Neuron (in vitro differentiated cells): ENCODE measurements around the gene ZFP36L1.

Source experiments
- H2AFZ ChIP-seq: one replicate; pipeline ENCODE4 v1.6.1; 2013; ENCODE audit warnings: low read depth, mild to moderate bottlenecking, inconsistent platforms, low read length, moderate library complexity
- H3K27me3 ChIP-seq: one replicate; pipeline ENCODE4 v1.6.1; 2013; ENCODE audit warnings: low read length; ENCODE audit not compliant: insufficient read depth
- H3K36me3 ChIP-seq: one replicate; pipeline ENCODE4 v1.6.1; 2013; ENCODE audit warnings: low read length; ENCODE audit not compliant: insufficient read depth
- H3K4me1 ChIP-seq: one replicate; pipeline ENCODE4 v1.6.1; 2013; ENCODE audit warnings: low read length; ENCODE audit not compliant: insufficient read depth
- H3K4me3 ChIP-seq: 2 replicates; pipeline ENCODE4 v1.5.1; 2013; ENCODE audit warnings: mild to moderate bottlenecking, low read length, moderate library complexity
- H3K9me3 ChIP-seq: one replicate; pipeline ENCODE4 v1.6.1; 2013; ENCODE audit warnings: low read length

ZFP36L1 gene

GRCh38 chr14:68781161-68782021 lies 11.5 kb downstream of the ZFP36L1 start:
- Histone ChIP-seq H3K36me3 (no peaks in the 10 kb centered on the region), H3K9me3 (no peaks in the 10 kb centered on the region), H3K4me3 (no peak overlapping the region), H3K27me3 (no peaks in the 10 kb centered on the region), H2AFZ (no peak overlapping the region), H3K4me1 (peaks cover 18% of the 10 kb centered on the region)

GRCh38 chr14:68780358-68781160 lies 12.3 kb downstream of the ZFP36L1 start:
- H2AFZ ChIP-seq, result no peak overlapping the region
- H3K9me3 ChIP-seq, result peaks cover under 1% of the 10 kb centered on the region
- no peak overlapping the region for H3K4me3 ChIP-seq
- no peaks in the 10 kb centered on the region for H3K36me3 ChIP-seq
- H3K27me3 ChIP-seq, result no peaks in the 10 kb centered on the region
- peaks cover 18% of the 10 kb centered on the region for H3K4me1 ChIP-seq

GRCh38 chr14:68779761-68780323 lies 13.0 kb downstream of the ZFP36L1 start:
- Histone ChIP-seq H2AFZ (no peak overlapping the region), H3K9me3 (peaks cover 4% of the 10 kb centered on the region)

GRCh38 chr14:68777644-68778043 lies 15.2 kb downstream of the ZFP36L1 start:
- H3K36me3 ChIP-seq, result no peaks in the 10 kb centered on the region
- H3K9me3 ChIP-seq, result peaks cover 4% of the 10 kb centered on the region

More at GRCh38 chr14:68779761-68780323, 13.0 kb downstream of the ZFP36L1 start:
- no peak overlapping the region for H3K4me3 ChIP-seq
- H3K27me3 ChIP-seq, result no peaks in the 10 kb centered on the region
- H3K4me1 ChIP-seq, result peaks cover 18% of the 10 kb centered on the region
- no peaks in the 10 kb centered on the region for H3K36me3 ChIP-seq

GRCh38 chr14:68775614-68776126 lies 17.2 kb downstream of the ZFP36L1 start:
- no peaks in the 10 kb centered on the region for H3K36me3 ChIP-seq

More at GRCh38 chr14:68777644-68778043, 15.2 kb downstream of the ZFP36L1 start:
- no peak overlapping the region for H2AFZ ChIP-seq
- no peak overlapping the region for H3K4me3 ChIP-seq
- H3K4me1 ChIP-seq, result peaks cover 18% of the 10 kb centered on the region
- H3K27me3 ChIP-seq, result no peaks in the 10 kb centered on the region

GRCh38 chr14:68774771-68775613 lies 17.9 kb downstream of the ZFP36L1 start:
- Histone ChIP-seq H3K27me3 (no peaks in the 10 kb centered on the region), H3K36me3 (no peaks in the 10 kb centered on the region), H3K9me3 (peaks cover 4% of the 10 kb centered on the region), H3K4me1 (peaks cover 4% of the 10 kb centered on the region), H3K4me3 (no peak overlapping the region), H2AFZ (no peak overlapping the region)

More at GRCh38 chr14:68775614-68776126, 17.2 kb downstream of the ZFP36L1 start:
- no peak overlapping the region for H3K4me3 ChIP-seq
- peaks cover 9% of the 10 kb centered on the region for H3K4me1 ChIP-seq
- H2AFZ ChIP-seq, result no peak overlapping the region
- H3K9me3 ChIP-seq, result peaks cover 4% of the 10 kb centered on the region
- H3K27me3 ChIP-seq, result no peaks in the 10 kb centered on the region

GRCh38 chr14:68772761-68773381 lies 20.0 kb downstream of the ZFP36L1 start:
- H3K36me3 ChIP-seq, result no peaks in the 10 kb centered on the region
- H3K27me3 ChIP-seq, result no peaks in the 10 kb centered on the region
- H2AFZ ChIP-seq, result no peak overlapping the region
- H3K9me3 ChIP-seq, result peaks cover 4% of the 10 kb centered on the region
- H3K4me3 ChIP-seq, result no peak overlapping the region
- H3K4me1 ChIP-seq, result no peaks in the 10 kb centered on the region

GRCh38 chr14:68771631-68772030 lies 21.2 kb downstream of the ZFP36L1 start:
- Histone ChIP-seq H3K27me3 (no peaks in the 10 kb centered on the region), H3K4me3 (no peak overlapping the region), H2AFZ (no peak overlapping the region), H3K9me3 (peaks cover 4% of the 10 kb centered on the region), H3K36me3 (no peaks in the 10 kb centered on the region), H3K4me1 (no peaks in the 10 kb centered on the region)

- Histone ChIP-seq H3K4me3 (no peak overlapping the region), H3K9me3 (peaks cover 4% of the 10 kb centered on the region), H3K27me3 (no peaks in the 10 kb centered on the region), H3K4me1 (no peaks in the 10 kb centered on the region), H2AFZ (no peak overlapping the region), H3K36me3 (no peaks in the 10 kb centered on the region)
These were observed 22.1 kb downstream of the ZFP36L1 start for GRCh38 chr14:68770553-68771286.

- no peaks in the 10 kb centered on the region for H3K4me1 ChIP-seq
- no peaks in the 10 kb centered on the region for H3K36me3 ChIP-seq
- no peaks in the 10 kb centered on the region for H3K9me3 ChIP-seq
- H3K27me3 ChIP-seq, result no peaks in the 10 kb centered on the region
- no peak overlapping the region for H2AFZ ChIP-seq
- H3K4me3 ChIP-seq, result no peak overlapping the region
These were observed 22.8 kb downstream of the ZFP36L1 start for GRCh38 chr14:68770051-68770450.

GRCh38 chr14:68768316-68768715 lies 24.6 kb downstream of the ZFP36L1 start:
- H3K4me3 ChIP-seq, result no peak overlapping the region
- H3K27me3 ChIP-seq, result no peaks in the 10 kb centered on the region
- H3K4me1 ChIP-seq, result no peaks in the 10 kb centered on the region
- no peak overlapping the region for H2AFZ ChIP-seq
- no peaks in the 10 kb centered on the region for H3K9me3 ChIP-seq
- no peaks in the 10 kb centered on the region for H3K36me3 ChIP-seq
